SU-DHL-6 (cell line): Measurements from ENCODE around the gene MGAT4A.

Experiments used
- CTCF ChIP-seq: fragments of 200-600 bp; sonication (generic); IDR thresholded peaks from one replicate; pipeline ENCODE4 v1.5.1; 2017; ENCODE audit warnings: antibody characterized with exemption, mild to moderate bottlenecking, low read length, moderate library complexity; ENCODE audit not compliant: insufficient read depth, poor library complexity, severe bottlenecking
- EZH2phosphoT487 ChIP-seq: fragments of 200-600 bp; sonication (generic), shearing (Covaris generic); conservative IDR thresholded peaks from 2 replicates; pipeline ENCODE4 v1.6.1; 2018; ENCODE audit warnings: mild to moderate bottlenecking, antibody characterized with exemption, low read length, moderate library complexity, mixed read lengths

- TF ChIP-seq EZH2phosphoT487 = no peak
- TF ChIP-seq CTCF = no peak
These were observed 18.1 kb upstream of the MGAT4A start for GRCh38 chr2:98749066-98749450.
